Stimulated activated naive B cell treated with anti-CD40 and anti-IgM and Interleukin-4, amounts not matched to agents 10 μg/mL and 1 μg/mL and 100 μg/mL, for 72 hours (primary cell): ENCODE results near the gene CBX4.
"Not testable (repeated sequence)": the region's sequence is repeated elsewhere in the genome, so short reads cannot be mapped to it uniquely, and the experiment has no call there.

Experiments
- ATAC-seq, 2 donors: fragments of 150-1000 bp; cut with Tn5 transposase; replicated peaks; 2 replicates each; pipeline ENCODE4 v1.10.0; 2021; ENCODE audit warnings: moderate library complexity in 1 of 2
- DNase-seq: peaks from one replicate; pipeline ENCODE4 v3.0.0; 2021
- H3K27ac Mint-ChIP-seq: one replicate; pipeline ENCODE4 v1.8.0; 2022; ENCODE audit warnings: mild to moderate bottlenecking, mixed read lengths
- H3K27me3 Mint-ChIP-seq, 2 donors: one replicate each; pipeline ENCODE4 v1.8.0; 2022; ENCODE audit warnings: mixed read lengths in 2 of 2
- H3K36me3 Mint-ChIP-seq, 2 donors: one replicate each; pipeline ENCODE4 v1.8.0; 2022; ENCODE audit warnings: mixed read lengths in 2 of 2, mild to moderate bottlenecking in 1 of 2
- H3K4me1 Mint-ChIP-seq, 2 donors: one replicate each; pipeline ENCODE4 v1.8.0; 2022; ENCODE audit warnings: mixed read lengths in 2 of 2, mild to moderate bottlenecking in 1 of 2
- H3K4me3 Mint-ChIP-seq, 2 donors: one replicate each; pipeline ENCODE4 v1.8.0; 2022; ENCODE audit warnings: mild to moderate bottlenecking in 2 of 2, mixed read lengths in 2 of 2, moderate library complexity in 1 of 2
- H3K9me3 Mint-ChIP-seq, 2 donors: one replicate each; pipeline ENCODE4 v1.8.0; 2022; ENCODE audit warnings: mixed read lengths in 2 of 2, mild to moderate bottlenecking in 1 of 2

Gene CBX4

DNA sequence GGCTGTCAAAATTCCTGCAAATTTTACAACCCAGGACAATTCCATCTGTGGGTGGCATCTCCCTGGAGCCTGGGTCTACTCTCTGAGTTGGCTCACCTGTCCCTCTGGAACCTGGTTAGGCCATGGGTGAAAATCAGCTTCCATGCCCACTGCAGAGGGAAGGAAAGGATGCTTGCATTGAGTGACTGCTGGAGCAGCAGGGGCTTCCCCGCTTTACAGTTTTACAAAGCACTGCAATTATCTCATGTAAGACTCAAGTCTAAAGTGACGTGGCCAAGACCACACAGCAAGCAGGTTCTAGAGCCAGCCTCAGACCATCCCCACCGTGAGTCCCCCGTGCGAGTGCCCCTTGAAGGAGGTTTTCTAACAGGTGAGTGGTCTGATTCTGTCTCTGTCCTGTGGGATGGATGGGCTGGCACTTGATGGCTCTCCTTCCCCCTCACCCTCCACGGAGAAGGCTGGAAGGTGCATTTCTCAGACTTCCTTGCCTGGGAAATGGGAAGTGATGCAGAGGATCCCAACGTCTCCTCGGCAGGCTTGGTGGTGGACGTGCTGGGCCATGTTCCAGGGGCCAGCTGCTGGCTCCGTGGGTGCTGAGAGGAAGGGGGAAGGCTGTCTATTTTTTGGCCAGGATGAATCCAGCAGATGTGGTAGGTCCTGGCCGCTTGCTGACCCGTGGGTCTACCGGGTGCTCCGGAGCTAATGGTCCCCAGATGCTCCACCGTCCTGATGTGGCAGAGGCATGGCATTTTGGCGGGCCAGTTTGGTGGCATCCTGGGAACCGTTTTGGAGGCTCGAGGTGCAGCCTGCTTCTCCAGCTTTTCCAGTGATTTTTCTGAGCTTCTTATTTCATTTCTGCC lies 26.3 kb upstream of the CBX4 start:
- Mint-ChIP-seq H3K27ac (no peak overlapping the region), H3K4me3 (no peak overlapping the region), H3K27me3 (peaks cover 37% of the 10 kb centered on the region in 2 donors), H3K9me3 (no peaks in the 10 kb centered on the region), H3K36me3 (no peaks in the 10 kb centered on the region), H3K4me1 (peaks cover 8 to 21% of the 10 kb centered on the region in 2 donors)
- no peak for DNase-seq
- ATAC-seq, result no peak

DNA sequence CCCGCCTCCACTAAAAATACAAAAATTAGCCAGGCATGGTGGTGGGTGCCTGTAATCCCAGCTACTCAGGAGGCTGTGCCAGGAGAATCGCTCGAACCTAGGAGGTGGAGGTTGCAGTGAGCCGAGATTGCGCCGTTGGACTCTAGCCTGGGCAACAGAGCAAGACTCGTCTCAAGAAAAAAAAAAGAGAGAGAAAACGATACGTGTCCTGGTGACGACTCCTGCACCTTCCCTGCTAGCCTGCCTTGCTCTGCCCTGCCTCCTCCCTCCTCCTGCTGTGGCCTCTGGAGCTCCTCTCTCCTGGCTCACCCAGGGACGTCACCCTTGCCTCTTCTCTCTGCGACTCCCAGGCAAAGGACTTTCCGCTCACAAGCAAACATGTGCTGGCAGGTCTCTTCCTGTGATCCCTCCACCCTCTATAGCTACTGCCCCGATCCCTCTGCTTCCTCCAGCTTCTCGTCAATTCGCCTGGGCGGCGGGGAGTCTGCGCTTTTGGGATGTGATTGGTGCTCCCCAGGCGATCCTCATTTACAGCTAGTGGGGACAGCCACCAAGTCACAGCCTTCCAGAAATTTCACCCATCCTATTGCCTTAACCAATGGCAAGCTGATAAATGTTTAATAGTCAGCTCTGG lies 25.5 kb upstream of the CBX4 start:
- H3K9me3 Mint-ChIP-seq, result no peaks in the 10 kb centered on the region
- H3K27ac Mint-ChIP-seq, result no peak overlapping the region

GRCh38 chr17:79864147-79864546 lies 24.9 kb upstream of the CBX4 start:
- Mint-ChIP-seq H3K9me3 (no peaks in the 10 kb centered on the region), H3K36me3 (no peaks in the 10 kb centered on the region), H3K27me3 (peaks cover 39 to 44% of the 10 kb centered on the region in 2 donors), H3K4me3 (no peak overlapping the region), H3K4me1 (peaks cover 8 to 21% of the 10 kb centered on the region in 2 donors), H3K27ac (no peak overlapping the region)
- ATAC-seq, result no peak
- no peak for DNase-seq

More for the DNA sequence above, 25.5 kb upstream of the CBX4 start:
- Mint-ChIP-seq H3K36me3 (no peaks in the 10 kb centered on the region), H3K27me3 (peaks cover 39 to 42% of the 10 kb centered on the region in 2 donors), H3K4me1 (peaks cover 8 to 21% of the 10 kb centered on the region in 2 donors), H3K4me3 (no peak overlapping the region)
- DNase-seq (no peak), ATAC-seq (no peak)

- ATAC-seq, result peak in 1 of 2 donors; percentile 14
- DNase-seq, result no peak
- Mint-ChIP-seq H3K27ac (no peak overlapping the region), H3K9me3 (no peaks in the 10 kb centered on the region), H3K36me3 (no peaks in the 10 kb centered on the region), H3K4me1 (peaks cover 8 to 21% of the 10 kb centered on the region in 2 donors), H3K4me3 (no peak overlapping the region), H3K27me3 (peaks cover 44 to 50% of the 10 kb centered on the region in 2 donors)
These were observed 23.7 kb upstream of the CBX4 start for GRCh38 chr17:79862771-79863440.

GRCh38 chr17:79862238-79862637 lies 23.0 kb upstream of the CBX4 start:
- no peak overlapping the region for H3K4me3 Mint-ChIP-seq
- no peaks in the 10 kb centered on the region for H3K36me3 Mint-ChIP-seq
- H3K27me3 Mint-ChIP-seq, result peaks cover 49 to 57% of the 10 kb centered on the region in 2 donors
- ATAC-seq (no peak), DNase-seq (no peak)
- H3K9me3 Mint-ChIP-seq, result no peaks in the 10 kb centered on the region
- peaks cover 8 to 21% of the 10 kb centered on the region in 2 donors for H3K4me1 Mint-ChIP-seq
- no peak overlapping the region for H3K27ac Mint-ChIP-seq

DNA sequence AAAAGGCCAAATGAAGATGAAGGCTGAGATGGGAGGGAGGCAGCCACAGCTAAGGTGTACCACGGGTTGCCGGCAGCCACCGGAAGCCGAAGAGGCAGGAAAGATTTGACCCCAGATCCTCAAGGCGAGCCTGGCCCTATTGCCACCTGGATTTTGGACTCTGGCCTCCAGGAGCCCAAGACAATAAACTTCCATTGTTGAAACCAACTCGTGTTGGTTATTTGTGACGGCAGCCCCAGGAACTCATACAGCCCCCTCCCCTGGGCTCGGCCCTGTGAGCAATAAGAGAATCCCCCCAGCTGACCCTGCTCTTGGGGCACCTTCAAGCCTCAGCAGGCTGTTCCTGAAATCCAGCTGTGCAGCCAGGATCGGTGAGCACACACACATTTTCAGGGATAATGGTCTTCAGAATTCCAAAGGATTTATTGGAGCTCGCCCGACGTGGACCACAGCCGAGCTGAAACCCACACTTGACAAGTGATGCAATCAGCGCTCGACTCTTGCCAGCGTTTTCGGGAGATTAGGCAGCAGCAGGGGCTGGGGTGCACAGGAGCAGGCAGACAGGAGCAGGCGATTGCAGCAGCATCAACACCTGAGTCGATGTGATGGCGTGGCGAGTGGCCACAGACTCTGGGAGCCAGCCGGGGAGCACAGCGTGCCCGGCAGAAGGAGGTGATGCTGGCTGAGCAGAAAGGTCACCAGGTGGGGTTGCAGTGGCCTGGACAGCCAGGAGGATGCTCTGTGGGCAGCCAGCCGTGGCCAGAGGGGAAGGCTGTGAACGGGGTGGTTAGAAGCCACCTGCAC lies 22.4 kb upstream of the CBX4 start:
- DNase-seq, result no peak
- no peak for ATAC-seq
- Mint-ChIP-seq H3K4me1 (peaks cover 8 to 21% of the 10 kb centered on the region in 2 donors), H3K27ac (no peak overlapping the region), H3K9me3 (no peaks in the 10 kb centered on the region), H3K27me3 (peaks cover 55 to 63% of the 10 kb centered on the region in 2 donors), H3K4me3 (no peak overlapping the region), H3K36me3 (no peaks in the 10 kb centered on the region)

- Mint-ChIP-seq H3K27me3 (peaks cover 61 to 69% of the 10 kb centered on the region in 2 donors), H3K27ac (no peak overlapping the region), H3K9me3 (no peaks in the 10 kb centered on the region), H3K4me3 (no peak overlapping the region), H3K4me1 (peaks cover 8 to 16% of the 10 kb centered on the region in 2 donors), H3K36me3 (no peaks in the 10 kb centered on the region)
- ATAC-seq, result no peak
- no peak for DNase-seq
These were observed 20.7 kb upstream of the CBX4 start for GRCh38 chr17:79859676-79860615.

- Mint-ChIP-seq H3K9me3 (no peaks in the 10 kb centered on the region), H3K27me3 (peaks cover 40 to 50% of the 10 kb centered on the region in 2 donors), H3K27ac (no peak overlapping the region), H3K4me3 (no peak overlapping the region), H3K36me3 (no peaks in the 10 kb centered on the region), H3K4me1 (peaks cover 0 to 10% of the 10 kb centered on the region in 2 donors)
- DNase-seq, result no peak
- no peak for ATAC-seq
These were observed 17.9 kb upstream of the CBX4 start for GRCh38 chr17:79857095-79857494.

DNA sequence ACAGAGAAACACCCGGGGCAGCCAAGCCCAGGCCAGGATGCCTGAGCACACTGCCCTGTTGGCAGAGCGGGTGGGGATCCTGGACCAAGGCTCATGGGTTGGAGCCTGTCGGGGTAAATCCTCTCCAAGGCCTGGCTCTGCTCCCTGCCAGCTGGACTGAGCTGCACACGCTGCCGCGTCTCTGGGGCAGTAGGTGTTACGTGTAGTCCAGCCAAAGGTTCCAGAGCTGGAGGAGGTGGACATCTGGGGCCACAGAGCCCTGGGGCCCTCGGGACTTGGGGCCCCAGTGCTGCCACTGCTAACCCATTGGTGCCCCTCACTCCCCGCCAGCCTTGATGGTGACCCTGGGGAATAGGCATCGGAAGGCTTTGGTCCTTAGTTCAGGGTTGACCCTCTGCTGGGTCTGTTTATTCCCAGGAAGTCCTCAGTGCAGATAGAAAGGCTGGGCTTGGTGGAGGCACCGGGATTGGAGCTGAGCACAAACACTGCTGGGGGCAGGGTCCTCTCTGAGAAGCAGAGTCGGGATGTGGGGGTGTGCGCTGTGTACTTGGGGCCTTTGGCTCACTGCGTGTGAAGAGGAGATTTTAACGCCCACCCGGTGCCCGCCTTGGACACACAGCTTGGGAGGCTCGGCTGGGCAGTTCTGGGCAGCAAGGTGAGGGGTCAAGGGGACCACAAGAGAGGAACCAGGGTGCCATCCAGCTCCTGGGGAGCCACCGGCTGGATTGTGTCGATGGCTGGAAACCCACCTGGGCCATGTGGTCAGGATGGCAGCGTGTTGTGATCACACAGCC lies 16.3 kb upstream of the CBX4 start:
- Mint-ChIP-seq H3K36me3 (no peaks in the 10 kb centered on the region), H3K4me1 (peaks cover 0 to 4% of the 10 kb centered on the region in 2 donors), H3K9me3 (no peaks in the 10 kb centered on the region), H3K27ac (no peak overlapping the region), H3K4me3 (no peak overlapping the region), H3K27me3 (peaks cover 36 to 37% of the 10 kb centered on the region in 2 donors)
- no peak for DNase-seq
- no peak for ATAC-seq

DNA sequence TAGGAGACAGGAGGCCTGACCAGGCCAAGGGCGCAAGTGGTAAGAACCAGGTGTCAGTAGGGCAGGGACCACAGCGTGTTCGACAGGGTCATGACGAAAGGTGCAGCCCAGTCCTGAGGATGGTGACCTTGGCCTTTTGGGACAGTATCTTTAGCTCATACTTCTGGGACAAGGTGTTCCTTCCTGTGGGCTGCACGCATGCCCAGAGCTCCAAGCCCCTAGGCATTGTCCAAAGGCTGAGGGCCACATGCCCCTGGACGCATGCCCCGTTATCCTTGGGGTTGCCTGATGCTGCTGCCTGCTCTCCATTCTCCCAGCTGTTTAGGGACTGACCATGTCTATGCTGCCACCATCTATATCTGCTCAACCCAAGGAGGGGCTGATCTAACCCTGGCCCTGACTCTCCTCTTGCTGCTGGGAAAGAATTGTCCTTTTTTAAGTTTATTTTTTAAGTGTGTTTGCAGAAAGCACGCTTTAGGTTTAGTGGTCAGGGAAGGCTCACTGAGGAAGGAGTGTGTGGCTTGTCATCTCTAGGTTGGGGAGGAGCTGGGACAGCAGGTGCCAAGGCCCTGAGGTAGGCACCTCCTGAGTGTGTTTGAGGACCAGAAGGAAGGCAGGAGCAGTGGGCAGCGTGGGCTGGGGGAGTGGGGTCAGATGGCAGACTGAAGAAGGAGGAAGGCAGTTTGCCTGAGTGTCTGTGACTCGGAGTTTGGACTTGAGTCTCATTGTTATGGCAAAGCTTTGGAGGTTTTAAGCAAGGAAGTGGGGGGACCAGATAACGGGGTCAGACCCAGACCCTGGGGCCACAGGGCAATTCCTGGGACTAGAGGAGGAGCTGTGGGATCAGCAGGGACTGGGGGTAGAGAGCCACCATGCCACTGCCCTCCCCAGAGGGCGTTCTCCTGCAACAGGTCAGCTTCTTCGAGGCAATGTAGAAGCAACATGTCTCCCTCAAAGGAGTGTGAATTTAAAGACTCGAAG lies 15.1 kb upstream of the CBX4 start:
- peaks cover 37 to 40% of the 10 kb centered on the region in 2 donors for H3K27me3 Mint-ChIP-seq
- no peak overlapping the region for H3K27ac Mint-ChIP-seq
- no peak overlapping the region for H3K4me3 Mint-ChIP-seq

DNA sequence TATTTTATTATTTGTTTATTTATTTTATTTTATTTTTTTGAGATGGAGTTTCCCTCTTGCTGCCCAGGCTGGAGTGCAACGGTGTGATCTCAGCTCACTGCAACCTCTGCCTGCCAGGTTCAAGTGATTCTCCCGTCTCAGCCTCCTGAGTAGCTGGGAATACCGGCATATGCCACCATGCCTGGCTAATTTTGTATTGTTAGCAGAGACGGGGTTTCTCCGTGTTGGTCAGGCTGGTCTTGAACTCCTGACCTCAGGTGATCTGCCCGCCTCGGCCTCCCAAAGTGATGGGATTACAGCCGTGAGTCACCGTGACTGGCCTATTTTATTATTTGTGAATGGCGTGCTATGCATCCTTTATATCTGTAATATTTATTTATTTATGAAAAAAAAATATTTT lies 13.9 kb upstream of the CBX4 start:
- not testable (repeated sequence) for ATAC-seq, H3K27ac Mint-ChIP-seq

More for the DNA sequence above, 15.1 kb upstream of the CBX4 start:
- ATAC-seq (no peak), DNase-seq (no peak)
- Mint-ChIP-seq H3K36me3 (no peaks in the 10 kb centered on the region), H3K9me3 (no peaks in the 10 kb centered on the region), H3K4me1 (peaks cover 0 to 4% of the 10 kb centered on the region in 2 donors)

More for the DNA sequence above, 13.9 kb upstream of the CBX4 start:
- not testable (repeated sequence) for H3K36me3 Mint-ChIP-seq, DNase-seq, H3K9me3 Mint-ChIP-seq, H3K4me1 Mint-ChIP-seq, H3K4me3 Mint-ChIP-seq
- peaks cover 41 to 46% of the 10 kb centered on the region in 2 donors for H3K27me3 Mint-ChIP-seq
